ENCODE data around the gene PARPBP. TPM values are rescaled to one million over a fixed set of nuclear protein-coding genes. Genes with fewer than 3 reads are reported as not detected.
A peak's percentile ranks its signal among the peaks of the same experiment; 100 is the strongest.

Gene PARPBP
- total RNA-seq, 4 donors from 2014 or later = 0.45 to 0.83 (median 0.64) TPM

DNA sequence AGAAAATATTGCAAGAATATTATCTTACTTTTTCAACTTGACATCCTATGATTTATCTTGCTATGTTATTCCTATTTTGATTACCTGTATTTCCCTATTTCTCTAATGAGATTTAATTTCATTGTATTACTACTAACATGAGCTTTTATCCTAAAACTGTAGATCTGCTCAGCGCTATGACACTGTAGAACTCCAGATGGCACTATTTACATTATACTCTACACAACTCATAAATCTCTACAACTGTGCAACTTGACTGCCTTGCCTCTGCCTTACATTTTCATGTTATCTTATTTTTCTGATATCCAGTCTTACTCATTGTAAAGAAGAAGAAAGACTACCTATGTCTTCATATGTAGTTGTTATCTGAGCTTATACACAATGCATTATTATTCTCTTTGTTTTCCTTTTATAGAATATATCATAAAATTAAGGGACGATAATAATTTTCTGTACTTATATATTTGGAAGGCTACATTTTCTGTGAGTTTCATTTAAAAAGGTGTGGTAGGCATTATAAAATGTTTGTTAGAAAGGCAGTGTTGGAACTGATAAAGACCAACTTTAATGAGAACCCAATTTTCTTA lies 24.2 kb upstream of the PARPBP start:
- DNase-seq (ENCODE audit: extremely low spot score) = no peak
- Histone ChIP-seq H3K4me3 (no peak overlapping the region), H3K27ac (replicated peaks in 1 of 4) (no peak overlapping the region), H3K36me3 (peaks cover 5 to 35% (median 20%) of the 10 kb centered on the region in 4 donors), H3K4me1 (no peaks in the 10 kb centered on the region), H3K9me3 (no peaks in the 10 kb centered on the region), H3K27me3 (no peaks in the 10 kb centered on the region)
- TF ChIP-seq EP300 (IDR thresholded peaks at IDR 0.05) = no peak
- TF ChIP-seq POLR2AphosphoS5 (IDR thresholded peaks at IDR 0.05) = no peak
- TF ChIP-seq POLR2A (IDR thresholded peaks at IDR 0.05; ENCODE audit: low read depth) = no peak
- TF ChIP-seq, protein P1, sequence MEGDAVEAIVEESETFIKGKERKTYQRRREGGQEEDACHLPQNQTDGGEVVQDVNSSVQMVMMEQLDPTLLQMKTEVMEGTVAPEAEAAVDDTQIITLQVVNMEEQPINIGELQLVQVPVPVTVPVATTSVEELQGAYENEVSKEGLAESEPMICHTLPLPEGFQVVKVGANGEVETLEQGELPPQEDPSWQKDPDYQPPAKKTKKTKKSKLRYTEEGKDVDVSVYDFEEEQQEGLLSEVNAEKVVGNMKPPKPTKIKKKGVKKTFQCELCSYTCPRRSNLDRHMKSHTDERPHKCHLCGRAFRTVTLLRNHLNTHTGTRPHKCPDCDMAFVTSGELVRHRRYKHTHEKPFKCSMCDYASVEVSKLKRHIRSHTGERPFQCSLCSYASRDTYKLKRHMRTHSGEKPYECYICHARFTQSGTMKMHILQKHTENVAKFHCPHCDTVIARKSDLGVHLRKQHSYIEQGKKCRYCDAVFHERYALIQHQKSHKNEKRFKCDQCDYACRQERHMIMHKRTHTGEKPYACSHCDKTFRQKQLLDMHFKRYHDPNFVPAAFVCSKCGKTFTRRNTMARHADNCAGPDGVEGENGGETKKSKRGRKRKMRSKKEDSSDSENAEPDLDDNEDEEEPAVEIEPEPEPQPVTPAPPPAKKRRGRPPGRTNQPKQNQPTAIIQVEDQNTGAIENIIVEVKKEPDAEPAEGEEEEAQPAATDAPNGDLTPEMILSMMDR (IDR thresholded peaks at IDR 0.05) = peak in 1 of 3 experiments; percentile 11
- intact Hi-C loops (cut with DNase I) = no loop called here
- WGBS = 73% methylated on average over 2 of the region's 2 CpGs

DNA sequence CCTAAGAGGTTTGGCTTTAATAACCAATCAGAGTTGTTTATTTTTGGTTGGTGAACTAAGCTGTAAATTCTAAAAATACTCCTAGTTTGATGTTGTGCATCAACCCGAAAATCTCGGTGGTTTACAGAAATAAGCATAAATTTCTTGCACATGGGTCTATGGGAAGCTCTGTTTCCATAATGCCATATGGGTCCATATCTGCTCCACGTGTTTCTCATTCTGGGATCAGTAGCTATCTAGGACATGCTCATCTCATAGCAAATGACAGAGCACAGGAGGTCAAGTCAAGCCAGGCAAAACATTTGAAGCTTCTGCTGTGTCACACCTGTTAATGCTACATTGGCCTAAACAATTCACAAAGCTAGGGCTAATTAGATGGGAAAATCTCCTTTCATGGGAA lies 23.1 kb upstream of the PARPBP start:
- H3K36me3 ChIP-seq = peaks cover 5 to 35% (median 21%) of the 10 kb centered on the region in 4 donors
- no peak for DNase-seq (ENCODE audit: extremely low spot score)
- WGBS = 82% methylated on average over 3 of the region's 3 CpGs
- intact Hi-C loops (cut with DNase I) = no loop called here
- H3K27me3 ChIP-seq = no peaks in the 10 kb centered on the region
- no peak overlapping the region for H3K27ac ChIP-seq (replicated peaks in 1 of 4)
- no peak overlapping the region for H3K4me3 ChIP-seq
- H3K4me1 ChIP-seq = no peaks in the 10 kb centered on the region
- TF ChIP-seq, protein P1 (IDR thresholded peaks at IDR 0.05) = no peak
- TF ChIP-seq POLR2A (IDR thresholded peaks at IDR 0.05; ENCODE audit: low read depth) (no peak), EP300 (IDR thresholded peaks at IDR 0.05) (no peak), POLR2AphosphoS5 (IDR thresholded peaks at IDR 0.05) (no peak)
- H3K9me3 ChIP-seq = no peaks in the 10 kb centered on the region

DNA sequence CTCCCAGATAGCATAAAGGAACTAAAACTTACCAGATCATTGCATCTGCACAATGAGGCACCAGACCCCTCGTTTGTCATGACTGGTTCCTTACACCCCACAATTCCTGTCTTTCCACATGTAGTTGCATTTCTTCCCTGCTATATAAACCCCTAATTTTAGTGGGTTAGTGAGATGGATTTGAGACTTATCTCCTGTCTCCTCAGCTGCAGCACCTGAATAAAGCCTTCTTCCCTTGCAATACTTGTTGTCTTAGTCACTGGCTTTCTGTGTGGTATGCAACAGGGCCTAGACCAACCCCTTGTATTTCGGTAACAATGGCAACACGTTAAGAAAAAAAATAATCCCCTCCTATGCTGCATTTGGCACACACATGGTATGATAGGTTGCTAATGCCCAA lies 13.1 kb upstream of the PARPBP start:
- no peak for DNase-seq (ENCODE audit: extremely low spot score)
- Histone ChIP-seq H3K4me3 (no peak overlapping the region), H3K9me3 (no peaks in the 10 kb centered on the region), H3K36me3 (peaks cover 12 to 73% (median 42%) of the 10 kb centered on the region in 4 donors), H3K27me3 (no peaks in the 10 kb centered on the region), H3K4me1 (no peaks in the 10 kb centered on the region), H3K27ac (replicated peaks in 1 of 4) (no peak overlapping the region)
- intact Hi-C loops (cut with DNase I) = no loop called here
- no peak for TF ChIP-seq POLR2A (IDR thresholded peaks at IDR 0.05; ENCODE audit: low read depth)
- TF ChIP-seq, protein P1 (IDR thresholded peaks at IDR 0.05) = no peak
- 93% methylated on average over 3 of the region's 3 CpGs for WGBS

DNA sequence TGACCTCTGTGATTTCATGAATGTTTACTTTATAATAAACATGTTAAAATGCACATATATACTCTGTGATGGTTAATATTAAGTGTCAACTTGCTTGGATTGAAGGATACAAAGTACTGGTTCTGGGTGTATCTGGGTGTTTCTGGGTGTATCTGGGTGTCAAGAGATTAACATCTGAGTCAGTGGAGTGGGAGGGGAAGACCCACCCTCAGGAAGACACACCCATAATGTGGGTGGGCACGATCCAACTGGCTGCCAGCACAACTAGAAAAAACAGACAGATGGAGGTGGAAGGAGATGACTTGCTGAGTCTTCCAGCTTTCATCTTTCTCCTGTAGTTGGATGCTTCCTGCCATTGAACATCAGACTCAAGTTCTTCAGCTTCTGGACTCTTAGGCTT lies 12.0 kb upstream of the PARPBP start:
- no peaks in the 10 kb centered on the region for H3K9me3 ChIP-seq
- no peak overlapping the region for H3K27ac ChIP-seq (replicated peaks in 1 of 4)
- no peak for DNase-seq (ENCODE audit: extremely low spot score)
- intact Hi-C loops (cut with DNase I) = no loop called here
- no peak for TF ChIP-seq POLR2AphosphoS5 (IDR thresholded peaks at IDR 0.05)
- TF ChIP-seq POLR2A (IDR thresholded peaks at IDR 0.05; ENCODE audit: low read depth) = no peak
- TF ChIP-seq EP300 (IDR thresholded peaks at IDR 0.05) = no peak
- TF ChIP-seq, protein P1 (IDR thresholded peaks at IDR 0.05) = no peak
- H3K4me3 ChIP-seq = no peak overlapping the region
- no peaks in the 10 kb centered on the region for H3K4me1 ChIP-seq
- H3K27me3 ChIP-seq = no peaks in the 10 kb centered on the region
- H3K36me3 ChIP-seq = peaks cover 12 to 75% (median 40%) of the 10 kb centered on the region in 4 donors
- 60% methylated on average over 1 of the region's 1 CpG for WGBS

DNA sequence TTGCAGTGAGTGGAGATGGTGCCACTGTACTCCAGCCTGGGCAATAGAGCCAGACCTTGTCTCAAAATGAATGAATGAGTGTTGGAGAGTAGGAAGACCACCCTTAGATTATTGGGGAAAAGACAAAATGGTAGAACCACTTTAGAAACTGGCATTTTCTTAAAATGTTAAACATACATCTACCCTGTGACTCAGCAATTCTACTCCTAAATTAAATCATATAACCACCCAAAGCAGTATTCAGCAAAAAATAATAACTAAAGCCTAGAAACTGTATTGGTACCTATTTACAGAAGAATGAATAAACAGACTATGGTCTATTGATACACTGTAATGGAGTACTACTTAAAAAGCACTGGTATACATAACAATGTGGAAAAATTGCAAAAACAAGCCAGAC lies 9.2 kb upstream of the PARPBP start:
- DNase-seq (ENCODE audit: extremely low spot score) = no peak
- Histone ChIP-seq H3K27ac (replicated peaks in 1 of 4) (no peak overlapping the region), H3K9me3 (no peaks in the 10 kb centered on the region), H3K4me1 (no peaks in the 10 kb centered on the region), H3K4me3 (no peak overlapping the region), H3K36me3 (peaks cover 12 to 71% (median 36%) of the 10 kb centered on the region in 4 donors), H3K27me3 (no peaks in the 10 kb centered on the region)
- intact Hi-C loops (cut with DNase I) = no loop called here
- no peak for TF ChIP-seq EP300 (IDR thresholded peaks at IDR 0.05)
- TF ChIP-seq POLR2AphosphoS5 (IDR thresholded peaks at IDR 0.05) = no peak
